Uterus (tissue), 4 donors: ENCODE data around the gene NBEA. TPM values are rescaled to one million over a fixed set of nuclear protein-coding genes. Genes with fewer than 3 reads are reported as not detected.

Source experiments
- DNase-seq, 2 donors: peaks; one replicate each; pipeline ENCODE4 v3.0.0-alpha.2; 2019 to 2020
- H3K27ac ChIP-seq, 2 donors: fragments of 200-600 bp; sonication (generic); 1 replicate in 1 of 2; 2 replicates in 1 of 2; pipeline ENCODE4 v1.5.1; 2016 to 2018
- H3K27me3 ChIP-seq, 2 donors: fragments of 200-600 bp; sonication (generic); one replicate each; pipeline ENCODE4 v1.5.1; 2018 to 2019; ENCODE audit warnings: control low read depth in 1 of 2
- H3K36me3 ChIP-seq, 2 donors: fragments of 200-600 bp; sonication (generic); one replicate each; pipeline ENCODE4 v1.5.1; 2019; ENCODE audit warnings: control low read depth in 1 of 2
- H3K4me1 ChIP-seq, 2 donors: fragments of 200-600 bp; sonication (generic); one replicate each; pipeline ENCODE4 v1.5.1; 2018 to 2019; ENCODE audit warnings: control low read depth in 1 of 2
- H3K4me3 ChIP-seq, 2 donors: fragments of 200-600 bp; sonication (generic); 1 replicate in 1 of 2; 2 replicates in 1 of 2; pipeline ENCODE4 v1.5.1; 2018 to 2019; ENCODE audit warnings: mild to moderate bottlenecking in 1 of 2
- H3K9me3 ChIP-seq, 2 donors: fragments of 200-600 bp; sonication (generic); one replicate each; pipeline ENCODE4 v1.5.1; 2019; ENCODE audit warnings: control low read depth in 1 of 2
- POLR2A ChIP-seq, 2 donors: fragments of 450-650 bp; IDR thresholded peaks; one replicate each; pipeline ENCODE4 v1.6.1; 2016; ENCODE audit warnings: antibody characterized with exemption in 2 of 2, mild to moderate bottlenecking in 1 of 2, moderate library complexity in 1 of 2
- intact Hi-C: fragments of 100-400 bp; cut with DNase I; formaldehyde crosslinking; loops from one replicate; pipeline ENCODE4 v1.15.1; 2023; ENCODE audit warnings: low total_unique reads
- total RNA-seq, 4 donors: library from RNA; depleted of rRNA in 3 of 4; stranded (reverse); fragments of >200 nt in 3 of 4; gene quantifications; one replicate each; pipeline versions ENCODE4 v1.1.0 to v1.2.4, GENCODE V29; 2014 to 2023
- TF ChIP-seq, protein P1 (sequence below), 4 experiments: fragments of 200-600 bp in 2 of 4; fragments of 450-650 bp in 2 of 4; sonication (generic) in 2 of 4; IDR thresholded peaks; one replicate each; pipeline ENCODE4 v1.5.1; 2016 to 2019; ENCODE audit warnings: antibody characterized with exemption in 4 of 4, mild to moderate bottlenecking in 2 of 4, moderate library complexity in 1 of 4
- donor health status: DM: yes; HTN: yes; CAD: no.

The NBEA gene
- total RNA-seq, 4 donors from 2014 or later, result 15.6 to 58.1 (median 37.3) TPM

DNA sequence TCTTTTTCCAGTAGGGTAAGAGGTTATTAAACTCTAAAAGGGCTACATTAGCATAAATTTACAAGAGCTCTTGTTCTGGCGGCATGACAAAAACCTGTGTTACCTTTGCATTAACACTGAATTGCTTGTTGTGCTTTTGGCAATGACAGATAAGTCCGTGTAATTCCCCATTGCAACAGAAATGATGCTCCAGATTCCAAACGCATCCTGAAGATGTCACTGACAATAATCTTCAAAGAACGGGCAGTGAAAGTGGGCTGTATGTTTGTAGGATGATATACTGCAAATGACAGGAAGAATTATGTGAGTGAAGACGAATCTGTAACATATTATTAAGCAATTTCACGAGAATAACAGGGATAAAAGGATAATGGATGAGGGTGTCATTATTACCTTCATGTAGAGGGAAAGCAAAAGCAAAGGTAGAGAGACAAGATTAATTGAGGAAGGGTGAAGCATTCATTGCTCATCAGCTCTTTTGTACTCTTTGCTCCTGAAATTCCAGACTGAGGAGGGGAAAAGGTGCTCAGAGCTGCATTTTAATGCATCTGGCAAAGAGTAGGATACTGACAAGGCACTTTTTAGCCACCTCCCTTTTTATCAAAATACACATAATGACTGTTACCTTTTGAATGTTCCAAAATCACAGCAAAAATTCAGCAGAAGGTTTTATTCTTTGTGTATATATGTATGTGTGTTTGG, 572.9 kb downstream of the NBEA start:
- Histone ChIP-seq H3K9me3 (no peaks in the 10 kb centered on the region), H3K27ac (no peak overlapping the region), H3K27me3 (no peaks in the 10 kb centered on the region), H3K4me3 (no peak overlapping the region), H3K4me1 (no peaks in the 10 kb centered on the region), H3K36me3 (no peaks in the 10 kb centered on the region)
- intact Hi-C loops, result no loop called here
- TF ChIP-seq POLR2A (IDR thresholded peaks at IDR 0.05), result no peak
- TF ChIP-seq, protein P1, sequence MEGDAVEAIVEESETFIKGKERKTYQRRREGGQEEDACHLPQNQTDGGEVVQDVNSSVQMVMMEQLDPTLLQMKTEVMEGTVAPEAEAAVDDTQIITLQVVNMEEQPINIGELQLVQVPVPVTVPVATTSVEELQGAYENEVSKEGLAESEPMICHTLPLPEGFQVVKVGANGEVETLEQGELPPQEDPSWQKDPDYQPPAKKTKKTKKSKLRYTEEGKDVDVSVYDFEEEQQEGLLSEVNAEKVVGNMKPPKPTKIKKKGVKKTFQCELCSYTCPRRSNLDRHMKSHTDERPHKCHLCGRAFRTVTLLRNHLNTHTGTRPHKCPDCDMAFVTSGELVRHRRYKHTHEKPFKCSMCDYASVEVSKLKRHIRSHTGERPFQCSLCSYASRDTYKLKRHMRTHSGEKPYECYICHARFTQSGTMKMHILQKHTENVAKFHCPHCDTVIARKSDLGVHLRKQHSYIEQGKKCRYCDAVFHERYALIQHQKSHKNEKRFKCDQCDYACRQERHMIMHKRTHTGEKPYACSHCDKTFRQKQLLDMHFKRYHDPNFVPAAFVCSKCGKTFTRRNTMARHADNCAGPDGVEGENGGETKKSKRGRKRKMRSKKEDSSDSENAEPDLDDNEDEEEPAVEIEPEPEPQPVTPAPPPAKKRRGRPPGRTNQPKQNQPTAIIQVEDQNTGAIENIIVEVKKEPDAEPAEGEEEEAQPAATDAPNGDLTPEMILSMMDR (IDR thresholded peaks at IDR 0.05), result no peak
- DNase-seq, result no peak

DNA sequence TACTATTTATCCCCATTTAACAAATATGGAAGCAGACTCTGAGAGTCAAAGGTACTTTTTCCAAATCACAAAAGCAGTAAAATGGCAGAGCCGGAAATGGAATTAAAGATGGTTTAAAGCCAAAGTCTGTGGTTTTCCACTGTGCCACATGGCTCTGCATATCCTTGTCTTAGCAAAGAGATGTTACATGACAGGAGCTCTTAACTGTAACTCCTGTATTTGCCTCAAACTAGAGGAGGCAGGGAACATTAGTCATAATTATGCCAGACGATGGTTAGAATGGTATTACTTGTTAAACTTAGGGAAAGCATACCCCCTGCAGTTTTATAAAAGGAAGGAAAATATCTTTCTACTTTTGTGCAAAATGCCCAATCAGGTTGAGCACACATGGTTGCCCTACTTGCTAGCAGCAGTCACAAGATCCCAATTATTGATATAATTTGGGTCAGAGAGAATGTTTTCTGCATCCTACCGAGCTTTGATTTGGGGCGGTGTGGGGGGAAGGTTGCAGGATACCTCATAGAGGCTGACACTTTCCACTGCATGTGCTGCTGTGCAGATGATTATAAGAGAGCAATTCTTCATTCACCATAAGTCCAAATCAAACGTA, 576.4 kb downstream of the NBEA start:
- no peaks in the 10 kb centered on the region for H3K36me3 ChIP-seq
- no peak for TF ChIP-seq POLR2A (IDR thresholded peaks at IDR 0.05)
- TF ChIP-seq, protein P1 (IDR thresholded peaks at IDR 0.05), result no peak
- H3K27ac ChIP-seq, result no peak overlapping the region
- H3K4me3 ChIP-seq, result no peak overlapping the region
- intact Hi-C loops, result no loop called here
- H3K27me3 ChIP-seq, result no peaks in the 10 kb centered on the region
- DNase-seq, result no peak
- no peaks in the 10 kb centered on the region for H3K4me1 ChIP-seq
- no peaks in the 10 kb centered on the region for H3K9me3 ChIP-seq

DNA sequence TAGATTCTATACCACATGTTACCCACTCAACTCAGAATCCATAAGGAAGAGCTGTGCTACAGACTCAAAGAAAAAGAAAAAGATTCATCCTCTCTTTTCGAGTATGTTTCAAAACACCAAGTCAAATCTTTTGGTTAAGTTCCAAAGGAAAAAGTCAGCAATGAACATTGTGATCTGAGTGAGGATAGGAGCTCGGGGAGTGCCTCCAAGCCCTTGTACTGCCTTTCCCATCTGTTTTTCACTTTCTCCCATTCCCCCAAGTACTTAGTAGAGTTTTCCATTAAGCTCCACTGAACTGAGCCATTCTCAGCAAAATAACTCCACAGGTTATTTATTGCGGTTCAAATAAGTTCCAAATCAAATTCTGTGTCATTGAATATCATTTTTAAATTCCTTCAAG, 582.1 kb downstream of the NBEA start:
- intact Hi-C loops, result no loop called here
- no peak overlapping the region for H3K27ac ChIP-seq
- TF ChIP-seq, protein P1 (IDR thresholded peaks at IDR 0.05), result no peak
- no peak for DNase-seq
- H3K9me3 ChIP-seq, result no peaks in the 10 kb centered on the region
- H3K4me3 ChIP-seq, result no peak overlapping the region
- H3K4me1 ChIP-seq, result no peaks in the 10 kb centered on the region
- H3K27me3 ChIP-seq, result no peaks in the 10 kb centered on the region
- H3K36me3 ChIP-seq, result peaks cover 0 to 3% of the 10 kb centered on the region in 2 donors

DNA sequence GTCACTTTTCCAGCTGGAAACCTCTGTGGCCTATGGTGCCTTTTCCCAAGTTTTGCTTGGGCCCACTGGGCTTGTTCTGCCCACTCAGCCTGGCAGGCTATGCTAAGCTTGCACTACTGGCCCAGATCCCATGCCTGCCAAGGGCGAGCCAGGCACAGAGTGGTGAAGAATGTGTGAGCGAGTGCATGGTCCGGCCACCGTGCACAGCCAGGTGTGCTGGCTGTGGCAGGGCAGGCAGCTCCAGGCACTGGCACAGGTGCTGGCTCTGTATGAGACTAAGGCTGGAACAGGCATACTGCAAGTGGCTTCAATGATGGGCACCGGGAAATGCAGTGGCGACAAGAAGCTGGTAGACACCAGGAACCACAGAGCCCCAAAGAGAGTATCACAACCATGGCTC, 584.5 kb downstream of the NBEA start:
- no peak for TF ChIP-seq POLR2A (IDR thresholded peaks at IDR 0.05)
- TF ChIP-seq, protein P1 (IDR thresholded peaks at IDR 0.05), result no peak
- Histone ChIP-seq H3K27me3 (no peaks in the 10 kb centered on the region), H3K9me3 (no peaks in the 10 kb centered on the region), H3K4me1 (no peaks in the 10 kb centered on the region), H3K27ac (no peak overlapping the region), H3K36me3 (peaks cover 0 to 3% of the 10 kb centered on the region in 2 donors), H3K4me3 (no peak overlapping the region)
- no peak for DNase-seq
- intact Hi-C loops, result no loop called here

DNA sequence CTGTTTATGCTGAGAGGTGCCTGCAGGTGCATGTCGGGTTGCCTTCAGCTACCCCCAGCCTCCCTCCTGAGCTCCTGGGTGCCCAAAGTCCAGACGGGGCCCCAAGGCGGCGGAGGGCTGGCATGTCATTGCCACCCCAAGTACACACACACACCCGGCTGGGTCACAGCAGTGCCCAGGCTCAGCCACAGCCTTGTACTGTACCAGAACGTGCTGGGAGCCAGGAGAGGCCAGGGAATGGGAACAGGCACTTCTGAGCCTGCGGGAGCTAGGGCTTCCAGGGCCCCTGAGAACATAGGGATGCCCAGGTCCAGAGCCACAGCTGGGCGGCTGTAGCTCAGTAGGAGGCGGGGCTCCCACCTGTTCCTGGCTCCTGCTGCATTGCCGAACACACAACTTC, 585.4 kb downstream of the NBEA start:
- TF ChIP-seq POLR2A (IDR thresholded peaks at IDR 0.05), result no peak
- TF ChIP-seq, protein P1 (IDR thresholded peaks at IDR 0.05), result no peak
- intact Hi-C loops, result no loop called here
- DNase-seq, result no peak
- H3K9me3 ChIP-seq, result no peaks in the 10 kb centered on the region
- no peak overlapping the region for H3K27ac ChIP-seq
- no peaks in the 10 kb centered on the region for H3K27me3 ChIP-seq
- H3K4me3 ChIP-seq, result no peak overlapping the region
- no peaks in the 10 kb centered on the region for H3K4me1 ChIP-seq
- peaks cover 0 to 3% of the 10 kb centered on the region in 2 donors for H3K36me3 ChIP-seq
